ENCODE data around the gene ARPC4. TPM values are rescaled to one million over a fixed set of nuclear protein-coding genes. Genes with fewer than 3 reads are reported as not detected.
A peak's percentile ranks its signal among the peaks of the same experiment; 100 is the strongest.

Gene ARPC4
- total RNA-seq, 1 donor from 2014 or later: 156 TPM

- TF ChIP-seq CTCF (conservative IDR thresholded peaks at IDR 0.05): no peak
- H3K4me3 Mint-ChIP-seq: peak overlapping the region; percentile 68
- peaks cover 4% of the 10 kb centered on the region for H3K36me3 Mint-ChIP-seq (ENCODE audit: low read depth)
- H3K27ac Mint-ChIP-seq (ENCODE audit: unreplicated experiment): no peak overlapping the region
- H3K27me3 Mint-ChIP-seq (ENCODE audit: low read depth): peaks cover 4% of the 10 kb centered on the region
- H3K4me1 Mint-ChIP-seq: peaks cover 33% of the 10 kb centered on the region
- no peaks in the 10 kb centered on the region for H3K9me3 Mint-ChIP-seq
- no peak for DNase-seq (ENCODE audit: low read depth, low spot score)
Observed at GRCh38 chr3:9747267-9747666, 45.6 kb upstream of the ARPC4 start.

- peaks cover 4% of the 10 kb centered on the region for H3K27me3 Mint-ChIP-seq (ENCODE audit: low read depth)
- no peak overlapping the region for H3K27ac Mint-ChIP-seq (ENCODE audit: unreplicated experiment)
- H3K4me1 Mint-ChIP-seq: peaks cover 33% of the 10 kb centered on the region
- H3K4me3 Mint-ChIP-seq: peak overlapping the region; percentile 67
- H3K36me3 Mint-ChIP-seq (ENCODE audit: low read depth): peaks cover 4% of the 10 kb centered on the region
- no peaks in the 10 kb centered on the region for H3K9me3 Mint-ChIP-seq
- TF ChIP-seq CTCF (conservative IDR thresholded peaks at IDR 0.05): no peak
- no peak for DNase-seq (ENCODE audit: low read depth, low spot score)
Observed at GRCh38 chr3:9748031-9748430, 44.9 kb upstream of the ARPC4 start.

- Mint-ChIP-seq H3K36me3 (ENCODE audit: low read depth) (peaks cover 4% of the 10 kb centered on the region), H3K27ac (ENCODE audit: unreplicated experiment) (peak overlapping the region; percentile 98), H3K27me3 (ENCODE audit: low read depth) (peaks cover 4% of the 10 kb centered on the region), H3K4me1 (peaks cover 33% of the 10 kb centered on the region), H3K4me3 (peak overlapping the region; percentile 99), H3K9me3 (no peaks in the 10 kb centered on the region)
- DNase-seq (ENCODE audit: low read depth, low spot score): no peak
- no peak for TF ChIP-seq CTCF (conservative IDR thresholded peaks at IDR 0.05)
Observed at GRCh38 chr3:9749296-9749644, 43.6 kb upstream of the ARPC4 start.

DNA sequence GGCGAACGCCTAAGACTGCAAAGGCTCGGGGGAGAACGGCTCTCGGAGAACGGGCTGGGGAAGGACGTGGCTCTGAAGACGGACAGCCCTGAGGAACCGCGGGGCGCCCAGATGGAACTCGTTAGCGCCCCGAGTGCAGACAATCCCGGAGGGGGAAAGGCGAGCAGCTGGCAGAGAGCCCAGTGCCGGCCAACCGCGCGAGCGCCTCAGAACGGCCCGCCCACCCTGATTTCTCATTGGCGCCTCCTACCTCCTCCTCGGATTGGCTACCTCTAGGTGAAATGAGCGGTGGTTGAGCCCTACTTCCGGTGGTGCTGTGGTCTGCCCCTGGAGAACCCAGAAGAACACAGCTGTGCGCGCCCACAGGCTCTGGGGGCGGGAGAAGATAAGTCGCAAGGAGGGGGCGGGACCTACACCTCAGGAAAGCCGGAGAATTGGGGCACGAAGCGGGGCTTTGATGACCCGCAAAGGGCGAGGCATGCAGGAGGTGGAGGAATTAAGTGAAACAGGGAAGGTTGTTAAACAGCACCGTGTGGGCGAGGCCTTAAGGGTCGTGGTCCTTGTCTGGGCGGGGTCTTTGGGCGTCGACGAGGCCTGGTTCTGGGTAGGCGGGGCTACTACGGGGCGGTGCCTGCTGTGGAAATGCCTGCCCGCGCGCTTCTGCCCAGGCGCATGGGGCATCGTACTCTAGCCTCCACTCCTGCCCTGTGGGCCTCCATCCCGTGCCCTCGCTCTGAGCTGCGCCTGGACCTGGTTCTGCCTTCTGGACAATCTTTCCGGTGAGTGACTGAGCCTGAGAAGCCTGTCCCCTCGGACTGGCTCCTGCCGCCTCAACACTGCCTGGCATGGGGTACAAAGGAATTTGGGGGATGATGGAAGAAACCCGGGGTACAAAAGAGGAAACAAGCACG, 43.0 kb upstream of the ARPC4 start, which contains the start of gene OGG1:
TSS of gene OGG1 (plus strand) at position 308 of the 911 bp plus-strand sequence. CDS start at position 643, 335 bp downstream.
- TF ChIP-seq CTCF (conservative IDR thresholded peaks at IDR 0.05): no peak
- Mint-ChIP-seq H3K4me1 (peaks cover 33% of the 10 kb centered on the region), H3K4me3 (peak within 1 kb of the TSS; percentile 99), H3K27me3 (ENCODE audit: low read depth) (peaks cover 4% of the 10 kb centered on the region), H3K9me3 (no peaks in the 10 kb centered on the region), H3K36me3 (ENCODE audit: low read depth) (peaks cover under 1% of the 10 kb centered on the region), H3K27ac (ENCODE audit: unreplicated experiment) (peak within 1 kb of the TSS; percentile 98)
- peak; percentile 90 for DNase-seq (ENCODE audit: low read depth, low spot score)

GRCh38 chr3:9750556-9751411, 42.1 kb upstream of the ARPC4 start:
- Mint-ChIP-seq H3K4me1 (peaks cover 33% of the 10 kb centered on the region), H3K9me3 (no peaks in the 10 kb centered on the region), H3K4me3 (peak overlapping the region; percentile 99), H3K27me3 (ENCODE audit: low read depth) (peaks cover 4% of the 10 kb centered on the region), H3K27ac (ENCODE audit: unreplicated experiment) (peak overlapping the region; percentile 98), H3K36me3 (ENCODE audit: low read depth) (no peaks in the 10 kb centered on the region)
- TF ChIP-seq CTCF (conservative IDR thresholded peaks at IDR 0.05): no peak
- no peak for DNase-seq (ENCODE audit: low read depth, low spot score)
